Measurements from ENCODE around the gene DOCK1.

The DOCK1 gene

DNA sequence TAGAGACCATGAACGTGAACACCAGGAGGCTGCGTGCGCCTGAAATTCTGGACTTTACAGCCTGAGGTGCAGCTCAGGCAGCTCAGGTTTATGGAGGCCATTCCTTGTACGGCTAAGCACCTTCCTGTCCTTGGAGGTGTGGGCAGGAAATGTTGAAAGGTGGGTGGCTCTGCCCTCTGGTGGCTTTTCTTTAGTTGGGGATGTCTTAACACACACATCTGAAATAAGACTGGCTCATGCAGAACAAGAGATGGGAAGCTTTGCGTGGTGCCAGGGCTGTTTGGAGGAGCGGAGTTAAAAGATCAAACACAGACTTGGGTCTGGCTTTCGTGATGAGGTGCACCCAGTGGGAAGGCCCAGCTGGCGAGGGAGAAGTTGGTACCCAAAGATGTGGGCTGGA is 64.1 kb downstream of the DOCK1 start:
- Histone ChIP-seq H3K9ac (ENCODE audit: low read length) (no peak overlapping the region), H3K4me3 (ENCODE audit: low read length) (no peak overlapping the region), H3K27me3 (ENCODE audit: control insufficient read depth, insufficient read depth, low read length) (no peaks in the 10 kb centered on the region), H3K4me1 (ENCODE audit: control insufficient read depth, insufficient read depth, low read length) (peaks cover 2% of the 10 kb centered on the region), H3K36me3 (ENCODE audit: control insufficient read depth, insufficient read depth, low read length) (no peaks in the 10 kb centered on the region), H3K27ac (ENCODE audit: low read depth, low read length) (no peak overlapping the region)

DNA sequence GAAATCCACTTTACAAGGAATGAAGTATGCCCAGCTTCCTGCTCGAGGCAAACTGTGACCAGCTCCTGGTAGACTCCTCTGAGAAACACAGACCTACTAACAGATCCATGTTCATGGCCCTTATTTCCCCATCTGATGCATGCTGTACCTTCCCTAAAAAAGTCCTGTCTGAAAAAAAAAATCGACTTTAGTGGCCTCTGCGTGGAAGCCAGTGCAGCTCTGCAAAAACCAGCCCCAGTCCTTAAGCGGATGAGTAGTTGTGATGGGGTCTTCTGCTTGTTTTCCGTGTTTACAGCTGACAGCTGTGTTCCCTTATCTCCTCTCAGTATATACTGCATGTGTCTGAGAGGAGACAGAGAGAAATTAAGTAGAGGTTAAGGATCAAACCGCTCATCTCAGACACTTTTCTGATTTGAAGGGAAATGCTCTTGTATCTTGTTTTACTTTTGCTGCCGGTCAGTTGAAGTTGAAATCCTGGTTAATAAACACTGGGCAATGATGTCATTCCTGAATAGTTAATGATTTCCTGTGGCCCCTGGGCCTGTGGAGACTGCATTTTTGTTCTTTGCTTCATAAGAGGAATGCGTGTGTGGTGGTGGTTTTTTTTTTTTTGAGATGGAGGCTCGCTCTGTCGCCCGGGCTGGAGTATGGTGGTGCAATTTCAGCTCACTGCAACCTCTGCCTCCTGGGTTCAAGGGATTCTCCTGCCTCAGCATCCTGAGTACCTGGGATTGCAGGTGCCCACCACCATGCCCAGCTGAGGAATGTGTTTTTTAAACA is 67.6 kb downstream of the DOCK1 start:
- Histone ChIP-seq H3K27ac (ENCODE audit: low read depth, low read length) (no peak overlapping the region), H3K36me3 (ENCODE audit: control insufficient read depth, insufficient read depth, low read length) (peaks cover 6% of the 10 kb centered on the region), H3K4me1 (ENCODE audit: control insufficient read depth, insufficient read depth, low read length) (peaks cover 2% of the 10 kb centered on the region), H3K27me3 (ENCODE audit: control insufficient read depth, insufficient read depth, low read length) (no peaks in the 10 kb centered on the region), H3K9ac (ENCODE audit: low read length) (no peak overlapping the region), H3K4me3 (ENCODE audit: low read length) (no peak overlapping the region)

DNA sequence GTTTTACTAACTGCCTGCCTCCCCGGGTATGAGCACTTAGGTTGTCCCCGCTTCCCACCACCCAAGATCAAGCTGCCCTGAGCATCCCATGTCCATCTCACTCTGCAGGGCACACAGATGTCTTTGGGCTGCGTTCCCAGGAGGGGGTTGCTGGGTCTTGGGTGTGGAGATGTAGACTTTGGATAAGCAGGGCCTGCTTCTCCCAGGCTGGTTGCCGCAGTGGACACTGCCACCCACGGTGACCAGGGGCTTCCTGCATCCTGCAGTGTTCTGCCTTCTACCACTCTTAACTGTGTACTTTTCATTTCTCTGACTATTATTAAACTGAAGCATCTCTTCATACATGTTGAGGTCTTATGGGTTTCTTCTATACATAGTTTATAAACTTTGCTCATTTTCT is 70.0 kb downstream of the DOCK1 start:
- Histone ChIP-seq H3K9ac (ENCODE audit: low read length) (no peak overlapping the region), H3K27me3 (ENCODE audit: control insufficient read depth, insufficient read depth, low read length) (no peaks in the 10 kb centered on the region), H3K4me1 (ENCODE audit: control insufficient read depth, insufficient read depth, low read length) (peaks cover 2% of the 10 kb centered on the region), H3K36me3 (ENCODE audit: control insufficient read depth, insufficient read depth, low read length) (peaks cover 12% of the 10 kb centered on the region), H3K4me3 (ENCODE audit: low read length) (no peak overlapping the region), H3K27ac (ENCODE audit: low read depth, low read length) (no peak overlapping the region)

DNA sequence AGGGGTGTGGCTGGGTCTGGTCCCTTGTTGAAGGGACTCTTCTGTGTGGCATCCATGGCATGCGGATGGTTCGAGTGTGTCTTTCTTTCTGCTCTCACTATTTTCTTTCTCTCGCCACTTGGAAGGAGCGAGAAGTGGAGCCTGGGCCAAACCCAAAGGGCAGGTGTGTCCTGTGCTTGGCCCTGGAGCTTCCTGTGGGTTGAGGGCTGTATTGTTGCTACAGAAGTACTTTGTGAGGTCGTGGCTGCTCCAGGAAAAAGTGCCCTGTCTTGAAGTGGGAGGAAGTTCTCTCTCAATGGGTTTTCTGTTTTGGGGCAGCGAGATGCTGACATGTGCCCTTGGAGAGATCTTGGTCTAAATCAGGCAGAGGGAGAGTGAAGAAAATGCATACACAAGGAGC is 72.0 kb downstream of the DOCK1 start:
- Histone ChIP-seq H3K9ac (ENCODE audit: low read length) (no peak overlapping the region), H3K27ac (ENCODE audit: low read depth, low read length) (no peak overlapping the region), H3K36me3 (ENCODE audit: control insufficient read depth, insufficient read depth, low read length) (peaks cover 12% of the 10 kb centered on the region), H3K4me1 (ENCODE audit: control insufficient read depth, insufficient read depth, low read length) (peaks cover 2% of the 10 kb centered on the region), H3K4me3 (ENCODE audit: low read length) (no peak overlapping the region), H3K27me3 (ENCODE audit: control insufficient read depth, insufficient read depth, low read length) (no peaks in the 10 kb centered on the region)

DNA sequence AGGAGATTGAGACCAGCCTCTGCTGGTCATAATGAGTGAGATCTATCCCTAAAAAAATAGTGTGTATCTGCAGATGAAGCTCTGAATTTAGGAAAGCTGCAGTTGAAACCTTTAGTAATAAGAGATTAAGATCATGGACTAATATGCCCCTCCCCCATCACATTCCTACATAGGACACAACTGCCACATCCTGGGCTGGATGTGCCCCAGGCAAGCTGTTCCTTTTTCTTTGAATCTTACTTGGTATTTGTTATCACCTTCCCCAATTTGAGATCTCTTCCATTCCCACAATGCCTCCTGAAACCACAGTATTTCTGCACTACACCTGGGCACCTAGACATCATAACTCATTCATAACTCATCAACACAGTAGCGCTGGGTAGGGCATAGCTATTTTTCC is 74.1 kb downstream of the DOCK1 start:
- Histone ChIP-seq H3K4me1 (ENCODE audit: control insufficient read depth, insufficient read depth, low read length) (no peaks in the 10 kb centered on the region), H3K9ac (ENCODE audit: low read length) (no peak overlapping the region), H3K27ac (ENCODE audit: low read depth, low read length) (no peak overlapping the region), H3K27me3 (ENCODE audit: control insufficient read depth, insufficient read depth, low read length) (no peaks in the 10 kb centered on the region), H3K4me3 (ENCODE audit: low read length) (no peak overlapping the region), H3K36me3 (ENCODE audit: control insufficient read depth, insufficient read depth, low read length) (peaks cover 20% of the 10 kb centered on the region)

DNA sequence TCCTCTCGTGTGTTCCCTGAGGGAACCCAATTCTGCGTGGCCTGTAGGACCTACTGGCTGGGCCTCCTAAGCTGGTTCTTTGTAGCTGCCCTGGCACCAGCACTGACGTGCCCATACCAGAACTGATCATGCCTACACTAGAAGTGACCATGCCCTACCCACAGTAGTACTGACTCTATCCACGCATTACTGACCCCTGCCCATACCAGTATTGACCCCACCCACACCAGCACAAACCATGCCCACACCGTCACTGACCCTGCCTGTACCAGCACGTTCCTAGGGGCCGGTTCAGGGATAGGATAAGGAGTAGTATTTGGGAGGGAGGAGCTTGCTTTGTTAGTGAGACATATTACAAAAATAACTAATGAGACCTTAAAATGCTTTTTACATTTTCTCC is 88.0 kb downstream of the DOCK1 start:
- H3K4me3 ChIP-seq (ENCODE audit: low read length) = no peak overlapping the region
- H3K27me3 ChIP-seq (ENCODE audit: control insufficient read depth, insufficient read depth, low read length) = no peaks in the 10 kb centered on the region
- no peak overlapping the region for H3K27ac ChIP-seq (ENCODE audit: low read depth, low read length)
- H3K4me1 ChIP-seq (ENCODE audit: control insufficient read depth, insufficient read depth, low read length) = no peaks in the 10 kb centered on the region
- H3K36me3 ChIP-seq (ENCODE audit: control insufficient read depth, insufficient read depth, low read length) = no peaks in the 10 kb centered on the region
- H3K9ac ChIP-seq (ENCODE audit: low read length) = no peak overlapping the region

DNA sequence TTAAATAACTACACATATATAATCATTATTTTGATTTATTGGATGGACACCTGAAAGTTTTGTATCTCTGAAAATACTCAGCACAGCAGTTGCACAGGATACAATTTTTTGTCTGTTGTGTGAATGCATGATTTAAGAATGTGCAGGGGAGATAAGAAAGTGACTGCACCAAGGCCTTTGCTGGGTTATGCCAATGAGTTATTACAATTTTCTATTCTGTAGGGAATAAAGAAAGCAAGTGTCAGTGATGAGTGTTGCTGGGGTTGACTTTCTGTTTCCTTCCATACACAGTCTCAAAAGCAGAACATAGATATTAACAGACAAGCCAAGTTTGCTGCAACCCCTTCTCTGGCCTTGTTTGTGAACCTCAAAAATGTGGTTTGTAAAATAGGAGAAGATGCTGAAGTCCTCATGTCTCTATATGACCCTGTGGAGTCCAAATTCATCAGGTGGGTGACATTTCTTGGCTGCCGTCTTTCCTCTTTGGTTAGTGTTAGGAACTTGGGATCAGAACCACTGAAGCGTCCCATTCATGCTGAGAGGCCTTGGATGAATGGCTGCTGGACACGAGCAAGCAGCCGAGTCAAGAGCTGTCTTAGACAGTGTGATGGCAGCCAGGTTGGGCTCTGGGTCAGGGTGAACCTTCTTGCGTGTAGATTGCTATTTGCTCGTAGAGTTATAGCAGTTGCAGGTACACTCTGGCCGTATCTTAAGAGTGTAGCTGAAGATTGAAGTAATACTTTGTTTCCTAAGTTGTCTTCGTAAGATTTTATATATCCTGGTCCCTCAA is 92.8 kb downstream of the DOCK1 start:
- Histone ChIP-seq H3K9ac (ENCODE audit: low read length) (no peak overlapping the region), H3K4me1 (ENCODE audit: control insufficient read depth, insufficient read depth, low read length) (no peaks in the 10 kb centered on the region), H3K27me3 (ENCODE audit: control insufficient read depth, insufficient read depth, low read length) (no peaks in the 10 kb centered on the region), H3K4me3 (ENCODE audit: low read length) (no peak overlapping the region), H3K36me3 (ENCODE audit: control insufficient read depth, insufficient read depth, low read length) (peaks cover 5% of the 10 kb centered on the region), H3K27ac (ENCODE audit: low read depth, low read length) (no peak overlapping the region)

DNA sequence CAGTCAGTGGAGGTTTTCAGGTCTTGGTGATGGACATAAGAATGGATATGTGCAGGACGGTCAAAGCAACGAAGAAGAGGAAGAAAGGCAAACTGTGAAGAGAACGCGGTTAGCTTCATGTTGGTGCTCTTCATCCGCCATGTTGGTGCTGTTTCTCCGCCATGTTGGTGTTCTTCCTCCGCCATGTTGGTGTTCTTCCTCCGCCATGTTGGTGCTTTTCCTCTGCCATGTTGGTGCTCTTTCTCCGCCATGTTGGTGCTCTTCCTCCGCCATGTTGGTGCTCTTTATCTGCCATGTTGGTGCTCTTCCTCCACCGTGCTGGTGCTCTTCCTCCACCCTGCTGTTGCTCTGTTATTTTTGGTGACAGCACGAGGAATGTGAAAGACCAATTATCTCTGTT is 95.4 kb downstream of the DOCK1 start:
- H3K9ac ChIP-seq (ENCODE audit: low read length) = no peak overlapping the region
- no peaks in the 10 kb centered on the region for H3K4me1 ChIP-seq (ENCODE audit: control insufficient read depth, insufficient read depth, low read length)
- H3K27me3 ChIP-seq (ENCODE audit: control insufficient read depth, insufficient read depth, low read length) = no peaks in the 10 kb centered on the region
- H3K27ac ChIP-seq (ENCODE audit: low read depth, low read length) = no peak overlapping the region
- no peak overlapping the region for H3K4me3 ChIP-seq (ENCODE audit: low read length)
- peaks cover 5% of the 10 kb centered on the region for H3K36me3 ChIP-seq (ENCODE audit: control insufficient read depth, insufficient read depth, low read length)

DNA sequence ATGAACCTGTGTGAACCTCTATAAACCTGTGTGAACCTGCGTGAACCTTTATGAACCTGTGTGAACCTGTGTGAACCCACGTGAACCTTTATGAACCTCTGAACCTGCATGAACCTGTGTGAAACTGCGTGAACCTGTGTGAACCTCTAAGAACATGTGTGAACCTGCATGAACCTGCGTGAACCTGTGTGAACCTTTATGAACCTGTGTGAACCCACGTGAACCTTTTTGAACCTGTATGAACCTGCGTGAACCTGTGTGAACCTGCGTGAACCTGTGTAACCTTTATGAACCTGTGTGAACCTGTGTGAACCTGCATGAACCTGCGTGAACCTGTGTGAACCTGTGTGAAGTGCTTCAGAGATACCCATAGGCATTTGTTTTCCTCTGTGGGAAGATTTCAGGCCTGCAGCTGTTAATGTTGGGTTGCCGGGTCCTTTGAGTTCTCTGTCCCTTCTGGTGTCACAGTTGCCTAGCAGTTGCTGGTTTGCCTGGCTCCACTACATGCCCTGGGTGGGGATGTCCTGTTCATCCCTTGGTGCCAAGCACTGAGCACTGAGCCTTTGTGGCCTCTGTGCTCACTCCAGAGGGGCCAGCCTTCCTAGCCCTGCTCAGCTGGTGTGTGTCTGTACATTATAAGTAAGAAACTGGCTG is 97.9 kb downstream of the DOCK1 start:
- Histone ChIP-seq H3K4me3 (ENCODE audit: low read length) (no peak overlapping the region), H3K36me3 (ENCODE audit: control insufficient read depth, insufficient read depth, low read length) (peaks cover 5% of the 10 kb centered on the region), H3K27me3 (ENCODE audit: control insufficient read depth, insufficient read depth, low read length) (no peaks in the 10 kb centered on the region), H3K27ac (ENCODE audit: low read depth, low read length) (no peak overlapping the region), H3K9ac (ENCODE audit: low read length) (no peak overlapping the region), H3K4me1 (ENCODE audit: control insufficient read depth, insufficient read depth, low read length) (no peaks in the 10 kb centered on the region)

DNA sequence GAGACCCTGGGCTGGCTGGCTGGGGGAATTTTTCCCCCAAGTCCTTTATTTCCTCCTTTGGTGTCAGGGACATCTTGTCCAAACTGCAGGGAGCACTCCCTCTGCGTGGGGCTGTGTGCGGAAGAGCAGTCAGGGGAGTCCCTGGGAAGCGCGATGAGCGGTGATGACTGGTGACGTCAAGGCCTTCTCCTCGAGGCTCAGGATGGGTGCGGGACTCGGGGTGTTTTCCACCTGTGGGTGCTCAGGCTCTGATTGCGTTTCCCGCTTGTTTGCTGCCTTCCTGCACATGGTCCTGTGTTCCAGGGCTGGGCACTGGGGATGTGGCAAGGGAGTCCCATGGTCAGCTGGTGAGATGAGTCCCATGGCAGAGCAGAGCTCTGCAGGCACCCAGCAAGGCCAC is 101.2 kb downstream of the DOCK1 start:
- Histone ChIP-seq H3K27me3 (ENCODE audit: control insufficient read depth, insufficient read depth, low read length) (no peaks in the 10 kb centered on the region), H3K27ac (ENCODE audit: low read depth, low read length) (no peak overlapping the region), H3K36me3 (ENCODE audit: control insufficient read depth, insufficient read depth, low read length) (no peaks in the 10 kb centered on the region), H3K4me1 (ENCODE audit: control insufficient read depth, insufficient read depth, low read length) (no peaks in the 10 kb centered on the region), H3K4me3 (ENCODE audit: low read length) (no peak overlapping the region), H3K9ac (ENCODE audit: low read length) (no peak overlapping the region)

DNA sequence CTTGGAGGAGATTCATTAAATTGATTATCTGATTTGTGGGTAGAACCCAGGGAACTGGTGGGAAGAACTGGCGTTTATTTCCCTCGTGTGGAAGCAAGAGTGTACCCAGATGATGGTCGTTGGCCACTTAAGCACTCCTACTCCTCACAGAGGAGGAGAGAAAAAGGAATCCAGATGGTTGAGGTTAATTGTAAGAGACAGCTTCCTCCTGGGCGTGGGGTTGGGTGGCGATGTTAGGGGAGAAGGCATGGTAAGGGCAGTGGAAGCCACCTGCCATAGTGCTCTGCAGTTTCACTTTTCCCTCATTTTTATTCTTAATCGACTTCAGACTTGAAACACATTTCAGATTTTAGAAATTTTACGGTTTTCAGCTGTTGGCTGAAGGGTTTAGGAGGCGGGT is 104.1 kb downstream of the DOCK1 start:
- Histone ChIP-seq H3K36me3 (ENCODE audit: control insufficient read depth, insufficient read depth, low read length) (no peaks in the 10 kb centered on the region), H3K27ac (ENCODE audit: low read depth, low read length) (no peak overlapping the region), H3K4me3 (ENCODE audit: low read length) (no peak overlapping the region), H3K27me3 (ENCODE audit: control insufficient read depth, insufficient read depth, low read length) (no peaks in the 10 kb centered on the region), H3K4me1 (ENCODE audit: control insufficient read depth, insufficient read depth, low read length) (no peaks in the 10 kb centered on the region), H3K9ac (ENCODE audit: low read length) (no peak overlapping the region)

DNA sequence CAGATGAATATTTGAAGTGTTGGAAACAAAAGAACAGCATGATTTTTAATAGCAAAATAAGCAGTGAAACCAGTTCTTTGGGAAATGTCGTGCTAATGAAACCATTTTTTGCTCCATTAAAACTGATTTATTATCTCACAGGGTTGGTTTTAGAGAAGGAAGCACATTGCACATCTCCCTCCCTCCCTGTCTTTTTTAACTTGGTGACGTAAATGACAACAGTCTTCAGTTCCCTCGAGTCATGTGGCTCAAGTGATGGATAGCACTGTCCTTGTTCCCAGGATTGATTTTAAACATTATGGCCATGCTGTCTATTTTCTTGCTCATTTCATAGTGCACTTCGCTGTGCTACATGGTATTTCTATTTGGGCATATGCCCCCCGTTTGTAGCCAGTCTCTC is 105.9 kb downstream of the DOCK1 start:
- Histone ChIP-seq H3K9ac (ENCODE audit: low read length) (no peak overlapping the region), H3K4me1 (ENCODE audit: control insufficient read depth, insufficient read depth, low read length) (no peaks in the 10 kb centered on the region), H3K4me3 (ENCODE audit: low read length) (no peak overlapping the region), H3K36me3 (ENCODE audit: control insufficient read depth, insufficient read depth, low read length) (no peaks in the 10 kb centered on the region), H3K27ac (ENCODE audit: low read depth, low read length) (no peak overlapping the region), H3K27me3 (ENCODE audit: control insufficient read depth, insufficient read depth, low read length) (no peaks in the 10 kb centered on the region)
